NCI-H1417 (cell line): ENCODE data around the gene C1RL.
A peak's percentile ranks its signal among the peaks of the same experiment; 100 is the strongest.
"Not testable (repeated sequence)": the region's sequence is repeated elsewhere in the genome, so short reads cannot be mapped to it uniquely, and the experiment has no call there.

ENCODE experiments used
- DNase-seq, 3 experiments: peaks; one replicate each; lab custom pipeline; 2025; lab: John Stamatoyannopoulos, UW

Gene C1RL

DNA sequence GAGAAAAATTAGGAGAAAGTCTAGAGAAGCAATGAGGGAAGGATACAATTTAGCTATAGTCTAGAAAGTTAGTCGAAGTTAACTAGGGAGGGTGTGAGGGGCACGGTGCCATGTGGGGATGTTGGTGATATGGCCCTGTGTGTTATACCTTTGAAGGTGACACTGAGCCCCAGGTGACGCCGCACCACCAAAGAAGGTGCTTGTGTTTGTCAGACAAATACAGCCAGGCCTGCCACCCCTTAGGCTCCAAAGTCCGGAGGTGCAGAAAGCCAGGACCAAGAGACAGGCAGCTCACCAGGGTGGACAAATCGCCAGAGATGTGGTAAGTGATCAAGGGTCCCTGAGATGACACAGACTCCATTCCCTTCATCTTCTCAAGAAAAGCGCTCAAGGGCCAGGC is 47.4 kb downstream of the C1RL start:
- no peak for DNase-seq

DNA sequence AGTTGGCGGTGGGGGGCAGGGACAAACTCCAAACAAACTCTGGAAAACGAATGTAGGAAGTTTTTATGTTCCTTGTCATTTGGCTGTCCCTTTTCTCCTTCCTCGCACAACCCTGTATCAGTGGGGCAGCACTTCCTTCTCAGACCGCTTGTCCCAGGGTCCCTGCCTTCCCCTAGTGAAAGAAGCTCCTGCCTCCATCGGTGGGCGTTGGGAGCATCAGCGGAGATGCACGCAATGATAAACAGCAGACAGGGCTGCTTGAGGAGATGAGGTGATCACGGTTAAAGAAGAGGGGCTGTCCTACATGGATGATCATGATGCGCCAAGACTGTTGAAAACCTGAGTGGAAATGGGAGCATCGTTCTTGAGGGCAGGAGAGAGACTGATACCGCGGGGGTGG is 47.9 kb downstream of the C1RL start:
- DNase-seq, result no peak

DNA sequence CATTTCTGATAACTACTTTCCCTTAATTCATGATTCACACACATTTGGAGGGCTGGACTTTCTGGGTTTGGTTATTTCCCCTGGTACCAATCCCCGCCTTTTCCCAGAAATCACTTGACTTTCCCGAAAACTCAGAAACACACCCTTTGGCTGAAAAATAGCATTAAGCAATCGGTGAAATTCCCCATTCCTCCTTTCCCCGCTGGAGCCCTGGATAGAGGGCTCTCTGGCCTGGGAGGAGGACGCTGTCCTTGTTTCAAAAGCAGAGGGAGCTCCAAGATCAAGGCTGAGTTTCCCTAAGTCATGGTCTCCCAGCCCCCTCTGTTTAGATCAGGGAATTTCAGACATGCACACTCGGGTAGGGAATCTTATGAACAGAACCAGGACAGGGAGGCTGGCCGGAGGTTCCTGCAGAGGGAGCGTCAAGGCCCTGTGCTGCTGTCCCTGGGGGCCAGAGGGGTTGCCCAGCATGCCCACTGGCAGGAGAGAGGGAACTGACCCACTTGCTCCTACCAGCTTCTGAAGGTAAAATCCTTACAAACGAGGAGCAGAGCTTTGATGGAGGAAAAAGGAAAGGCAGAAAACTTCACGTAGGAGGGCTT is 48.6 kb downstream of the C1RL start, which contains the start of gene C1S:
Gene C1S (plus strand): TSS at position 366 of the 602 bp plus-strand sequence. CDS start 1,195 bp downstream, outside the sequence.
- peak in 1 of 3 experiments; percentile 54 for DNase-seq

DNA sequence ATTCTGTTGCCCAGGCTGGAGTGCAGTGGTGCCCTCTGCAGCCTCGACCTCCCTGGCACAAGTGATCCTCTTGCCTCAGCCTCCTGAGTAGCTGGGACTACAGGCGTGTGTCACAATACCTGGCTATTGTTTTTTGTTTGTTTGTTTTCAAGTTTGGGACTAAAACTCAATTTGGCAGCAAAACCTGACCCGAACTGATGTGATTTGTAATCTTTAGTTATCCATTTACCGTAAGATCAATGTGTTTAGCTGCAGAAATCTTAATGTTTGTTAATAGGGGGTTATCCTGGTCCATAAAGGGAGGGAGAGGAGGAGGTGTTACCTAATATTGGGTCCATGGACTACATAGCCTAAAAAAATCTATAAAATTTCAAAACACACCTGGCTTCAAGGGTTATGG is 49.2 kb downstream of the C1RL start:
- no peak for DNase-seq

DNA sequence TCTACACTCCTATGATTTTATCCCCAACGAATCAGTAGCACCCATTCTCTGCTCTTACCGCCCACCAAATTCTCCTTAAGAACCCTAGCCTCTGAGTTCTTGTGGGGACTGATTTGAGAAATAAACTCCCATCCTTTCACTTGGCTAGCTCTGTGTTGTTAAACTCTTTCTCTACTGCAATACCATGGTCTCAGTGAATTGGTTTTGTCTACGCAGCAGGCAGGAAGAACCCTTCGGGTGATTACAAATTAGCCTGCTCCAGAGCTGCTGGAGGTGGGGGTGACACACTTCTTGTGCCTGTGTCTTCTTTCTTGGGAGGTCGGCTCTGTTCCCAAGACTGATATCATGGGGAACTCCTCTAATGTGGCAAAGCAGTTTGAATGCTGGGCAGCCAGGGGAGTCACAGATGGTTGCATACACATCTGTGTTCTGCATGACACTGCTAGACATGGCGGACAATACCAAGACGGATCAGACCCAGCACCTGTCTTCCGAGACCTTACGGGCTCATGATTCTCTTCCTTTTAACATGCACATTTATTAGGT is 50.1 kb downstream of the C1RL start:
- DNase-seq, result no peak

DNA sequence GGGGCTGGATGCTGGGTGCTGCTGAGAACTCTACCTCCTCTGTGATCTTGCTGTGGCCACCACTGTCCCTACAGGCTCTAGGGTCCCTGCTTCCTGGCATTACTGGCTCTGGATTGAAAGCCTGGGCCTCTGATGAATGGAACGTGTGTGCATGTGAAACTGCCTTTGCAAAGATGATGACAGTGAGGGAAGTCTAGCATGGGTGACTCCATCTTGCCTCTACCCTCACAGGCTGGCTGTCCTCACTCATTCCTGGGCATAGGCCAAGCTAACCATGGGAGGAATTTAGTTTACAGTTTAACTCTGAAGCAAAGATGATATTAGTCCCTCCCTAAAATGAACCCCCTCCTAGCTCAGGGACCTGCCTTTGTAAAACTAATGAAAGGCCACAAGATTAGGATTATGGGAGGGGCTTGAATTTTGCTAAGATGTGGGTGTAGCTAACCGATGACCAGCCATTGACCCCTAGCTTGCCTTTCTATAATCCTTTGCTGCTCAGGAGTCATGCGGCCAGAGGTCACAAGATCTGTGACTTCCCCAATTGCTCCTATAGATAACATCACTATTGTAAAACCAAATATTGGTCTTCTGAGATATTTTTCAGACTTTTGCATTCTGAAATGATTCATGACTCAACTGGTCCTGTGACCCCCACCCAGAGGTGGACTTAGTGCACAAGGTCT is 50.7 kb downstream of the C1RL start:
- DNase-seq, result no peak

DNA sequence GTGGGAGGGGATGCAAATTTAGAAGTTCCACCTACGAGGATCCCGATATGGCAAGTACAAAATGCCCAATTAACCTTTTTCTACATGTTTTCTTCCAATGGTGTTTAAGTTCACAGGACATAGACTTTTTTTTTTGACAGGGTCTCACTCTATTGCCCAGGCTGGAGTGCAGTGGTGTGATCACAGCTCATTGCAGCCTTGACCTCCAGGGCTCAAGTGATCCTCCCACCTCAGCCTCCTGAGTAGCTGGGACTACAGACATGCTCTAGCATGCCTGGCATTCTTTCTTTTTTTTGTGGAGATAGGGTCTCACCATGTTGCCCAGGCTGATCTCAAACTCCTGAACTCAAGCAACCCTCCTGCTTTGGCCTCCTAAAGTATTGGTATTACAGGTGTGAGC is 53.3 kb downstream of the C1RL start:
- not testable (repeated sequence) for DNase-seq

DNA sequence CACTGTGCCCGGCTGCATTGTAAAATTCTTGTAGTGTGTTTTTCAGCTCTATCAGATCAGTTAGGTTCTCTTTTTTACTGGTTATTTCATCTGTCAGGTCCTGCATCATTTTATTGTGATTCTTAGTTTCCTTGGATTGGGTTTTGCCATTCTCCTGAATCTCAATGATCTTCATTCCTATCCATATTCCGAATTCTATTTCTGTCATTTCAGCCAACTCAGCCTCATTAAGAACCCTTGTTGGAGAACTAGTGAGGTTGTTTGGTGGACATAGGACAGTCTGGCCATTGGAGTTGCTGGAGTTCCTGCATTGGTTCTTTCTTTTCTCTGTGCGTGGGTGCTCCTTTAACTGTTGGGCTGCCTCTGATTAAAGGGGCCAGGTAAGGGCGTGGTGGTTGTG is 54.1 kb downstream of the C1RL start:
- DNase-seq, result no peak

DNA sequence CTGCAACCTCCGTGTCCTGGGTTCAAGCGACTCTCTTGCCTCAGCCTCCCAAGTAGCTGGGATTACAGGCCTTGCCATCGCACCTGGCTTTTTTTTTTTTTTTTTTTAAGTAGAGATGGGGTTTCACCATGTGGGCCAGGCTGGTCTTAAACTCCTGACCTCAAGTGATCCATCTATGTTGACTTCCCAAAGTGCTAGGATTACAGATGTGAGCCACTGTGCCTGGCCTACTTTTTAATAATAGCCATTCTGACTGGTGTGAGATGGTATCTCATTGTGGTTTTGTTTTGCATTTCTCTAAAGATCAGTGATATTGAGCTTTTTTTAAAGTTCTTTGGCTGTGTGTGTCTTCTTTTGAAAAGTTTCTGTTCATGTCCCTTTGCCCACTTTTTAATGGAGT is 59.0 kb downstream of the C1RL start:
- DNase-seq, result not testable (repeated sequence)

DNA sequence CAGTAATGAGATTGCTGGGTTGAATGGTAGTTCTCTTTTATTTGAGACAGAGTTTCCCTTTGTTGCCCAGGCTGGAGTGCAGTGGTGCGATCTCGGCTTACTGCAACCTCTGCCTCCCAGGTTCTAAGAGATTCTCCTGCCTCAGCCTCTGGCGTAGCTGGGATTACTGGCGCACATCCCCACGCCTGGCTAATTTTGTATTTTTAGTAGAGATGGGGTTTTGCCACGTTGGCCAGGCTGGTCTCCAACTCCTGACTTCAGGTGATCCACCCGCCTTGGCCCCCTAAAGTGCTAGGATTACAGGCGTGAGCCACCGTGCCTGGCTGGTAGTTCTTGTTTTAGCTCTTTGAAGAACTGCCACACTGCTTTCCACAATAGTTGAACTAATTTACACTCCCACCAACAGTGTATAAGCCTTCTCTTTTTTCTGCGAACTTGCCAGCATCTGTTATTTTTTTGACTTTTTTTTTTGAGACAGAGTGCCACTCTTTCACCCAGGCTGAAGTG is 59.5 kb downstream of the C1RL start:
- not testable (repeated sequence) for DNase-seq

DNA sequence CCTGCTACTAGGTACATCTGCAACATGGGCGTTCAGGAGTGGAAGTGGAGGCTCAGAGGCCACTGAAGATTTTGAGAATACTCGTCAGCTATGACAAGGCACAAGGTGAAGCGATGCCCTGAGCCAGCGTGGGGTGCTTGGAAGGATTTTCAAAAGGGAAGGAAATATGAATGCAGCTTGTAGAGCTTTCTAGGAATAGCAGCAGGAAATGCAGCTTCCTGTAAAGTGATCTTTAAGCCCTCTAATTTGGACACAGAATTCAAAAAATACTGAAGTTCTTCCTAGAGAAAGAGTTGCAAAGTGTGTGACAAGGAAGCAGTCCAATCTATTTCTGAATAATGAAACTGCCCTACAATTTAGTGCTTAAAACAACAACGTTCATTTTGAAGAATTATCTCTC is 61.7 kb downstream of the C1RL start:
- DNase-seq, result no peak

DNA sequence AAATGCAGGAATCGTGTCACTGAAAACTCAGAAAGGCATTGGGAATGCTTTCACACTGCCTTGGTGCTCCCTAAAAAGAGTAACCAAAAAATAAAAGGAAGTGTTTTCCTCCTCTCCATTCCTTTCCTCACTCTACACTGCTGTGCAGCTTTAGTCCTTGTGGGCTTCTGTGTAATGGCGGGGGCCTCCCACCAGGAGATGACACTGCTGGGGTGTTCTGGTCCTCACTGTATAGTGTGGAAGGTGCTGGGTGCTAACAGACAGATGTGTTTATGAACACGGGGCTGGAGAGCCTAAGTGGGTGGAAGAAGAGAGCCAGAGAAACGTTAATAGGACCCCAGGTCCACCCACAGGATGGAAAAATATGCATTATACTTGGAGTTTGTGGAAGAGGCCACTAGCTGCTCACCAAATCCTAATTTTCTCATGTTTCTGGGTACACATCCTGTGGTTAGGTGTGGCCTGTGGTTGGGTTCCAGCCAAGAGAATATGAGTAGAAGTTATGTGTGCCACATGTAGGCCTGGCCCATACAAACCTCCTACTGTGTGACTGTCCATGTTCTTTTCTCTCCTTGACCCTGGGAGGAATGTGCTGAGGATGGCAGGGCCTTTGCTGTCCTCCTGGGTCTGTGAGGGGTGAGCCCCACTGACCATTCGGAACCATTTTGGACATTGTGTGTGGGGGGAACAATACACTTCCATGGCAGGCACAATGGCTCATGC is 62.5 kb downstream of the C1RL start:
- no peak for DNase-seq

DNA sequence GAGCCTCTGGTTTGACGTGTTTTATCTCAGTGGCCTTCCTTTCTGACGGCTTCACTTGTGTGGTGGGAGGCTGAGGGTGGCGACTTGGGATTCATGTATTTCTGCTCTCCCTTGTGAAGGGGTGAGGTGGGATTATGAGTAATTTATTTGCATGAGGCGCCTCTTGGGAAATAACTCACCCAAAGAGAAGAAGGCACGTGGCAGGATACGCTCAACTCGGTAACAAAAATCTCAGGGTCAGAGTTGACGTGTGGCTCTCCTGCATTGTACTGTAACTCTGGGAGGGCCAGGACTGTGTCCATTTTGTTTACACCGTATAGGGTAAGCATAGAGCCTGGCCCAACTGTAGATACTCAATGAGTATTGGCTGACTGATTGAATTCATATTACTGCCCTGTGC is 63.1 kb downstream of the C1RL start:
- DNase-seq, result no peak
